Measurements from ENCODE around the gene DPPA2. TPM values are rescaled to one million over a fixed set of nuclear protein-coding genes. Genes with fewer than 3 reads are reported as not detected.

DPPA2 gene
- total and polyA plus RNA-seq, 4 donors: 0.23 TPM; not detected in 3

DNA sequence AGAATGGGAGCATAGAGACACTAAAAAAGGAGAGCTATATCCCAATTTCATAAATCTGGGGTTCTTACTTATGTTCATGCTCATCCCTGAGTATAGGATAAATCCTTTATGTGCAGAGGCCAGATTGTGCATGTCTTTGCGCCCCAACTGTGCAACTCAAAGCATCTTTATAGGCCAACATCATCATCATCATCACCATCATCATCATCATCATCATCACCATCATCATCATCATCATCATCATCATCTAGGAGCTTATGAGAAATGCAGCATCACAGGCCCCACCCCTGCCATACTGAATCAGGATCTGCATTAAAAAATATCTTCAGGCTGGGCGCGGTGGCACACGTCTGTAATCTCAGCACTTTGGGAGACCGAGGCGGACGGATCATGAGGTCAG is 45.5 kb downstream of the DPPA2 start:
- Histone ChIP-seq H3K4me1 (ENCODE audit: control insufficient read depth, insufficient read depth, low read length) (no peaks in the 10 kb centered on the region), H3K36me3 (ENCODE audit: control insufficient read depth, insufficient read depth, low read length) (no peaks in the 10 kb centered on the region), H3K27ac (ENCODE audit: low read depth, low read length) (no peak overlapping the region), H3K27me3 (ENCODE audit: control insufficient read depth, insufficient read depth, low read length) (no peaks in the 10 kb centered on the region), H3K4me3 (ENCODE audit: low read depth, low read length) (no peak overlapping the region), H3K9me3 (ENCODE audit: control insufficient read depth, insufficient read depth, low read length) (no peaks in the 10 kb centered on the region)
- whole genome bisulfite sequencing (ENCODE audit: insufficient coverage): 100% methylated on average over 4 of the region's 7 CpGs
- no peak for DNase-seq (ENCODE audit: low read depth in 4 of 6, low spot score in 6 of 6)

DNA sequence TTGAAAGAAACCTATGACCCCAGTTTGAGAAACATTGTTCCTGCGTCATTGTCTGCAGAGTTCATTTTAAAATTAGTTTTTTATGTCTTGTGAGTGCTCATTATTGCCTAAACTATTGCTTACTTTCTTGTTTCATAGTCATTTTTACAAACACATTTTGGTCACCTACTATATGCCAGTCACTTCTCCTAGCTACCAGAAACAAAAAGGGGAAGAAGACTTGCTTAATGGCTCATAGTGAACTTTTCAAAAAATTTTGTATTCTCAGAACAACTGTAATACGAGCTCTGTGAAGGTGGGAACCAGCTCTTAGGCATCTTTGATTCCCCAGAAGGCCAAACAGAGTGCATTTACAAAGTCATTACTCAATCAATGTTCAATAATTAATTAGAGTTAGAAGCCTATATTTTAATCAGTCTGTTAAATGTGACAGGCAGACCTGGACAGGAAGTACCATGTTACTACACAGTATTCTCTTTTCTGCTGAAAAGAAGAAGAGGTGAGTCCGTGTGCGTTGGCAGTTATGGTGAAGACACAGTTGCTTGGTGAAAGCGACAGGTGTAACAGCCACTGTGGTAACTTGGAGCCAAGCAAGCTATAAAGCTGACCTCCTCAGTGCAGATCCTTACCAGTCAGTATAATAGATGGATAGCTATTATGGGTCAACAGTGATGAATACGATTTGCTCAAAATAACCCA is 46.6 kb downstream of the DPPA2 start:
- WGBS (ENCODE audit: insufficient coverage): 93% methylated on average over 3 of the region's 6 CpGs
- Histone ChIP-seq H3K36me3 (ENCODE audit: control insufficient read depth, insufficient read depth, low read length) (no peaks in the 10 kb centered on the region), H3K4me3 (ENCODE audit: low read depth, low read length) (no peak overlapping the region), H3K27me3 (ENCODE audit: control insufficient read depth, insufficient read depth, low read length) (no peaks in the 10 kb centered on the region), H3K27ac (ENCODE audit: low read depth, low read length) (no peak overlapping the region), H3K4me1 (ENCODE audit: control insufficient read depth, insufficient read depth, low read length) (no peaks in the 10 kb centered on the region), H3K9me3 (ENCODE audit: control insufficient read depth, insufficient read depth, low read length) (no peaks in the 10 kb centered on the region)
- DNase-seq (ENCODE audit: low read depth in 4 of 6, low spot score in 6 of 6): no peak

DNA sequence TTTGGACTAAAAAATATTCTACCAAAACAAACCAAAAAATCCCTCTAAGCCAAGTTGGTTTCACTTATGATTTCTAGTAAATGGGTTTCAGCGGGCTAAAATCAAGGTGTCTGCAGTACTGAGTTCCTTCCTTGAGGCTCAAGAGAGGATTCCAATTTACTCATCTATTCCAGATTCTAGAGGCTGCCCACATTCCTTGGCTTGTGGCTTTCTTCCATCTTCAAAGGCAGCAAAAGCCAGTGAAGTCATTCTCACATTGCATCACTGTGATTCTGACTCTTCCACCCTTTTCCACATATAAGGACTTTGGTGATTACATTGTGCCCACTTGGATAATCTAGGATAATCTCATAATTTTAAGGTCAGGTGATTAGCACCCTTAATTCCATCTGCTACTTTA is 48.1 kb downstream of the DPPA2 start:
- no peak for DNase-seq (ENCODE audit: low read depth in 4 of 6, low spot score in 6 of 6)
- no CpG with 5 or more reads among the region's 1 CpG for WGBS (ENCODE audit: insufficient coverage)
- H3K4me1 ChIP-seq (ENCODE audit: control insufficient read depth, insufficient read depth, low read length): no peaks in the 10 kb centered on the region
- H3K36me3 ChIP-seq (ENCODE audit: control insufficient read depth, insufficient read depth, low read length): no peaks in the 10 kb centered on the region
- H3K9me3 ChIP-seq (ENCODE audit: control insufficient read depth, insufficient read depth, low read length): no peaks in the 10 kb centered on the region
- H3K4me3 ChIP-seq (ENCODE audit: low read depth, low read length): no peak overlapping the region
- no peak overlapping the region for H3K27ac ChIP-seq (ENCODE audit: low read depth, low read length)
- no peaks in the 10 kb centered on the region for H3K27me3 ChIP-seq (ENCODE audit: control insufficient read depth, insufficient read depth, low read length)

DNA sequence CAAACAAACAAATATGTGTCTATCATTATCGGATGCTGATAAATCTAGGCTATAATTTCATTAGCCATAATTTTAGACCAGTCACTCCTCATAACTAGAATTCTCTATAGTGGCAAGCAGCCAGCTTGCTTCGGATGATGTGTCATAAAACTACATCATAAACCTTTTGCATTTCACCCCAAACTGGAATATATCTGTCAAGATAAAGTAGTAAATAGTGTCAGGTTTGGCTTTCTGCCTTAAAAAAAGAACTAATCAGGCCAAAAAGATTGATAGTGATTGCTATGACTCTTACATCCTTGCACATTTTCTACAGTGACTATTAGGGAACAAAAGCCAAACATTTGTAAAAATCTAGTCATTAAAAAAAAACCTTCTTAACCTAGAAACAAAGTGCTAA is 51.0 kb downstream of the DPPA2 start:
- Histone ChIP-seq H3K27ac (ENCODE audit: low read depth, low read length) (no peak overlapping the region), H3K4me3 (ENCODE audit: low read depth, low read length) (no peak overlapping the region), H3K36me3 (ENCODE audit: control insufficient read depth, insufficient read depth, low read length) (no peaks in the 10 kb centered on the region), H3K4me1 (ENCODE audit: control insufficient read depth, insufficient read depth, low read length) (no peaks in the 10 kb centered on the region), H3K9me3 (ENCODE audit: control insufficient read depth, insufficient read depth, low read length) (no peaks in the 10 kb centered on the region), H3K27me3 (ENCODE audit: control insufficient read depth, insufficient read depth, low read length) (no peaks in the 10 kb centered on the region)
- DNase-seq (ENCODE audit: low read depth in 4 of 6, low spot score in 6 of 6): peak in 1 of 6 donors; percentile 22
- WGBS (ENCODE audit: insufficient coverage): no CpG with 5 or more reads among the region's 2 CpGs

DNA sequence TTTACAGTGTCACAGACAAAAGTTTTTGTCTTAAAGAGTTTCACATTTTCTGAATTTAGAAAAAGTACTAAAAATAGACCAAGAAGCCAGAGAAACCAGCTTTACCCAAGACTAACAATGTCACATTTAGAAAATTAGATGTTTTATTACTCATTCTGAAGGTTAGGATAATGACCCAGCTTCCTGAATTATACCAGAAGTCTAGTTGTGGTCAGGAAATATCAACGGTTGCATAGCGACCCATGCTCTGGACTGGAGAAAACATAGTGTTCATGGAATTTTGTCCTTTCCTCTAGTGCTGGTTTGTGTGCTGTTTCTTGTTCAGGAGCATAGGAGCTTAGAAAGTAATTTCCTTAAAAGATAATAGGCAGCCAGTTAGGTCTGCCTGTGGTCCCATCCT is 59.0 kb downstream of the DPPA2 start:
- Histone ChIP-seq H3K9me3 (ENCODE audit: control insufficient read depth, insufficient read depth, low read length) (no peaks in the 10 kb centered on the region), H3K4me3 (ENCODE audit: low read depth, low read length) (no peak overlapping the region), H3K36me3 (ENCODE audit: control insufficient read depth, insufficient read depth, low read length) (no peaks in the 10 kb centered on the region), H3K27ac (ENCODE audit: low read depth, low read length) (no peak overlapping the region), H3K27me3 (ENCODE audit: control insufficient read depth, insufficient read depth, low read length) (no peaks in the 10 kb centered on the region), H3K4me1 (ENCODE audit: control insufficient read depth, insufficient read depth, low read length) (no peaks in the 10 kb centered on the region)
- no peak for DNase-seq (ENCODE audit: low read depth in 4 of 6, low spot score in 6 of 6)
- WGBS (ENCODE audit: insufficient coverage): no CpG with 5 or more reads among the region's 2 CpGs

DNA sequence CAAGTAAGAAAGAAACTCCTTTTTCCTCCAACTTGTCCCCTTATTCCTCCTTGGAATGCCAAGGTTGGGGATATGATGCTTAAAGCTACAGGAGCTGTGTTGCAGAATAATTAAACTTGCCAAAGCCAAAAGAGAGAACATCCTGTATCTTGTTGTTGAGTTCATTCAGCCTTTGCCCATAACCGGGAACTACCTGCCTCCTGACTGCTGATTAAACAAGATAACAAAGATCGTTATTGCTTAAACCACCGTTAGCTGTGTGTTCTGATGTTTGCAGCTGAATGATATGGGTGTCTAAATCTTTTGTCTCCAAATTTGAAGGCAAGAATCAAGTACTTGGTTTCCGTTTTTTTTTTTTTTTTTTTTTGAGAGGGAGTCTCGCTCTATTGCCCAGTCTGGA is 61.5 kb downstream of the DPPA2 start:
- Histone ChIP-seq H3K4me3 (ENCODE audit: low read depth, low read length) (no peak overlapping the region), H3K4me1 (ENCODE audit: control insufficient read depth, insufficient read depth, low read length) (no peaks in the 10 kb centered on the region), H3K36me3 (ENCODE audit: control insufficient read depth, insufficient read depth, low read length) (no peaks in the 10 kb centered on the region), H3K27ac (ENCODE audit: low read depth, low read length) (no peak overlapping the region), H3K9me3 (ENCODE audit: control insufficient read depth, insufficient read depth, low read length) (no peaks in the 10 kb centered on the region), H3K27me3 (ENCODE audit: control insufficient read depth, insufficient read depth, low read length) (no peaks in the 10 kb centered on the region)
- no peak for DNase-seq (ENCODE audit: low read depth in 4 of 6, low spot score in 6 of 6)
- 42% methylated on average over 2 of the region's 5 CpGs for WGBS (ENCODE audit: insufficient coverage)

DNA sequence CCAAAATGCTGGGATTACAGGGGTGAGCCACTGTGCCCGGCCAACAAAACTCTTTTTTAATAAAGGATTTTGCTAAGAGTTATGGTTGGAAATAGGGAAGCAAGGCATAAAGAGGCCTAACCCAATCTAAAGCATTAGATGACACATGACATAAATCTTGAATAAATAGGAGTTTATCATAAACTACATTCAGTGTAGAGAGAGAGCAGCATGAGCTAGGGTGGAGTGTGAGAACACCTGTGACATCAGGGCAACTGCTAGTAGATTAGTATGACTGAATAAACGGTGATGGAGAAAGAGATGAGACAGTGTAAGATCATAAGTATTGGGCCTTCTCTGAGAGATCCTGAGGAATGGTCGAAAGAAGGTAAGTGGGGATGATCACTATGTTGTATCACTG is 63.7 kb downstream of the DPPA2 start:
- no peaks in the 10 kb centered on the region for H3K4me1 ChIP-seq (ENCODE audit: control insufficient read depth, insufficient read depth, low read length)
- H3K27ac ChIP-seq (ENCODE audit: low read depth, low read length): no peak overlapping the region
- no peaks in the 10 kb centered on the region for H3K36me3 ChIP-seq (ENCODE audit: control insufficient read depth, insufficient read depth, low read length)
- no peaks in the 10 kb centered on the region for H3K27me3 ChIP-seq (ENCODE audit: control insufficient read depth, insufficient read depth, low read length)
- H3K9me3 ChIP-seq (ENCODE audit: control insufficient read depth, insufficient read depth, low read length): no peaks in the 10 kb centered on the region
- no peak overlapping the region for H3K4me3 ChIP-seq (ENCODE audit: low read depth, low read length)
- 96% methylated on average over 2 of the region's 3 CpGs for WGBS (ENCODE audit: insufficient coverage)
- no peak for DNase-seq (ENCODE audit: low read depth in 4 of 6, low spot score in 6 of 6)

Small RNA genes within 50 kb of the gene (small RNA-seq; reads per million reads assigned to genes)
- gene AC124945.1 (ENCODE audit: low replicate concordance): not detected
- not detected for gene RF00017 (ENCODE audit: low replicate concordance)

Other genes starting within 250 kb of the DPPA2 start
- gene MORC1, start 198.4 kb downstream of the DPPA2 start, total RNA-seq: under 1 TPM; 0.06 to 0.59 TPM
- gene MORC1, start 198.4 kb downstream of the DPPA2 start, polyA plus RNA-seq (ENCODE audit: insufficient read length in 2 of 2): under 1 TPM; 0.08 to 0.14 TPM
- not detected for gene C3orf85, start 179.8 kb downstream of the DPPA2 start, total RNA-seq
- gene C3orf85, start 179.8 kb downstream of the DPPA2 start, polyA plus RNA-seq (ENCODE audit: insufficient read length in 2 of 2): under 1 TPM in 1 of 2 donors, not detected in 1; 0.21 TPM
- 10 to 100 TPM in 1 of 2 donors, 1 to 10 TPM in 1; 5.3 to 10.1 TPM for gene DPPA4, start 21.0 kb upstream of the DPPA2 start, total RNA-seq
- 10 to 100 TPM; 15.2 to 17.8 TPM for gene DPPA4, start 21.0 kb upstream of the DPPA2 start, polyA plus RNA-seq (ENCODE audit: insufficient read length in 2 of 2)

All from spinal cord (tissue), 10 donors.